HUES48 (cell line): Measurements from ENCODE around the gene HMGCR.
"Not testable (repeated sequence)": the region's sequence is repeated elsewhere in the genome, so short reads cannot be mapped to it uniquely, and the experiment has no call there.

Experiments
- H3K27ac ChIP-seq: one replicate; pipeline ENCODE4 v1.7.0; 2013; ENCODE audit warnings: low read depth, low read length, inconsistent platforms
- H3K27me3 ChIP-seq: 2 replicates; pipeline ENCODE4 v1.6.1; 2013; ENCODE audit warnings: mild to moderate bottlenecking, low read length; ENCODE audit not compliant: control insufficient read depth, insufficient read depth
- H3K36me3 ChIP-seq: 2 replicates; pipeline ENCODE4 v1.6.1; 2013; ENCODE audit warnings: low read length; ENCODE audit not compliant: control insufficient read depth, insufficient read depth
- H3K4me1 ChIP-seq: 2 replicates; pipeline ENCODE4 v1.6.1; 2013; ENCODE audit warnings: mild to moderate bottlenecking, low read length; ENCODE audit not compliant: control insufficient read depth, insufficient read depth
- H3K4me3 ChIP-seq: 2 replicates; pipeline ENCODE4 v1.5.1; 2013; ENCODE audit warnings: mild to moderate bottlenecking, low read depth, low read length
- H3K9ac ChIP-seq: 2 replicates; pipeline ENCODE4 v1.6.1; 2013; ENCODE audit warnings: mild to moderate bottlenecking, low read depth, low read length, moderate library complexity
- H3K9me3 ChIP-seq: 2 replicates; pipeline ENCODE4 v1.6.1; 2013; ENCODE audit warnings: low read length; ENCODE audit not compliant: control insufficient read depth, insufficient read depth

HMGCR gene

GRCh38 chr5:75336615-75337336 is at the start of gene HMGCR:
Gene HMGCR, plus strand, starts transcription at chr5:75337220. Its CDS starts 5,386 bp downstream, at chr5:75342606.
- H3K27ac ChIP-seq: peak within 1 kb of the TSS; percentile 87
- peak within 1 kb of the TSS; percentile 80 for H3K9ac ChIP-seq
- H3K27me3 ChIP-seq: no peaks in the 10 kb centered on the region
- no peaks in the 10 kb centered on the region for H3K9me3 ChIP-seq
- H3K4me1 ChIP-seq: peaks cover 21% of the 10 kb centered on the region
- H3K4me3 ChIP-seq: peak within 1 kb of the TSS; percentile 82
- H3K36me3 ChIP-seq: peaks cover 10% of the 10 kb centered on the region

- not testable (repeated sequence) for H3K9ac ChIP-seq, H3K27ac ChIP-seq, H3K4me1 ChIP-seq, H3K36me3 ChIP-seq, H3K27me3 ChIP-seq, H3K4me3 ChIP-seq
- H3K9me3 ChIP-seq: peaks cover 16% of the 10 kb centered on the region
Measured at GRCh38 chr5:75291844-75292243, 45.2 kb upstream of the HMGCR start.

- Histone ChIP-seq H3K9me3 (no peaks in the 10 kb centered on the region; the same call in 1 of the 2 replicates), H3K27me3 (no peaks in the 10 kb centered on the region)
Measured at GRCh38 chr5:75300084-75300483, 36.9 kb upstream of the HMGCR start.

GRCh38 chr5:75303419-75303818 is 33.6 kb upstream of the HMGCR start:
- Histone ChIP-seq H3K4me3 (no peak overlapping the region), H3K4me1 (no peaks in the 10 kb centered on the region), H3K36me3 (no peaks in the 10 kb centered on the region), H3K9ac (no peak overlapping the region), H3K9me3 (no peaks in the 10 kb centered on the region), H3K27ac (no peak overlapping the region), H3K27me3 (no peaks in the 10 kb centered on the region)

More at GRCh38 chr5:75300084-75300483, 36.9 kb upstream of the HMGCR start:
- Histone ChIP-seq H3K9ac (no peak overlapping the region), H3K4me3 (no peak overlapping the region), H3K36me3 (no peaks in the 10 kb centered on the region), H3K27ac (no peak overlapping the region), H3K4me1 (no peaks in the 10 kb centered on the region)

- H3K9me3 ChIP-seq, H3K9ac ChIP-seq, H3K27me3 ChIP-seq, H3K4me1 ChIP-seq, H3K36me3 ChIP-seq, H3K27ac ChIP-seq, H3K4me3 ChIP-seq: not testable (repeated sequence)
Measured at GRCh38 chr5:75304486-75304885, 32.5 kb upstream of the HMGCR start.

- Histone ChIP-seq H3K4me1 (no peaks in the 10 kb centered on the region), H3K4me3 (no peak overlapping the region), H3K36me3 (no peaks in the 10 kb centered on the region), H3K9ac (no peak overlapping the region), H3K9me3 (no peaks in the 10 kb centered on the region), H3K27ac (no peak overlapping the region), H3K27me3 (no peaks in the 10 kb centered on the region)
Measured at GRCh38 chr5:75306746-75307145, 30.3 kb upstream of the HMGCR start.

GRCh38 chr5:75310212-75310611 is 26.8 kb upstream of the HMGCR start:
- Histone ChIP-seq H3K9me3 (no peaks in the 10 kb centered on the region), H3K27ac (no peak overlapping the region), H3K9ac (no peak overlapping the region), H3K27me3 (no peaks in the 10 kb centered on the region), H3K36me3 (no peaks in the 10 kb centered on the region), H3K4me1 (no peaks in the 10 kb centered on the region), H3K4me3 (no peak overlapping the region)

GRCh38 chr5:75319148-75319547 is 17.9 kb upstream of the HMGCR start:
- not testable (repeated sequence) for H3K36me3 ChIP-seq

GRCh38 chr5:75319638-75320037 is 17.4 kb upstream of the HMGCR start:
- no peaks in the 10 kb centered on the region for H3K36me3 ChIP-seq
- no peaks in the 10 kb centered on the region for H3K9me3 ChIP-seq
- no peaks in the 10 kb centered on the region for H3K27me3 ChIP-seq
- H3K9ac ChIP-seq: no peak overlapping the region
- no peak overlapping the region for H3K4me3 ChIP-seq
- H3K27ac ChIP-seq: no peak overlapping the region
- peaks cover 19% of the 10 kb centered on the region for H3K4me1 ChIP-seq

More at GRCh38 chr5:75319148-75319547, 17.9 kb upstream of the HMGCR start:
- not testable (repeated sequence) for H3K9me3 ChIP-seq, H3K9ac ChIP-seq, H3K27ac ChIP-seq, H3K4me3 ChIP-seq, H3K27me3 ChIP-seq
- H3K4me1 ChIP-seq: peaks cover 19% of the 10 kb centered on the region

- H3K36me3 ChIP-seq: no peaks in the 10 kb centered on the region
- H3K4me3 ChIP-seq: no peak overlapping the region
- H3K4me1 ChIP-seq: peaks cover 19% of the 10 kb centered on the region
- no peak overlapping the region for H3K9ac ChIP-seq
- peak overlapping the region; percentile 97 for H3K27ac ChIP-seq
- no peaks in the 10 kb centered on the region for H3K27me3 ChIP-seq
- no peaks in the 10 kb centered on the region for H3K9me3 ChIP-seq
Measured at GRCh38 chr5:75320371-75320770, 16.6 kb upstream of the HMGCR start.

GRCh38 chr5:75322066-75322465 is 15.0 kb upstream of the HMGCR start:
- Histone ChIP-seq H3K4me3 (no peak overlapping the region), H3K27ac (peak overlapping the region; percentile 97), H3K9ac (no peak overlapping the region), H3K27me3 (no peaks in the 10 kb centered on the region), H3K4me1 (peaks cover 19% of the 10 kb centered on the region), H3K9me3 (no peaks in the 10 kb centered on the region), H3K36me3 (no peaks in the 10 kb centered on the region)
